ENCODE data around the gene VPS18.

GRCh38 chr15:40891138-40891537 lies 3.1 kb upstream of the VPS18 start:
- TF ChIP-seq CTCF (conservative IDR thresholded peaks at IDR 0.05; ENCODE audit: low read depth in 2 of 2) (no peak), REST (IDR thresholded peaks at IDR 0.05; ENCODE audit: unreplicated experiment) (no peak), EZH2 (IDR thresholded peaks at IDR 0.05; ENCODE audit: low read depth, unreplicated experiment) (no peak), POLR2AphosphoS5 (IDR thresholded peaks at IDR 0.05; ENCODE audit: low read depth) (no peak), CREB1 (CRISPR knock-in tag; IDR thresholded peaks at IDR 0.05; ENCODE audit: low read depth) (no peak)
